Stimulated activated CD8-positive, alpha-beta memory T cell treated with anti-CD3 and anti-CD28 coated beads, Interleukin-15, amount 100 ng/mL, for 24 hours (primary cell): ENCODE data around the gene IRF7.

Source experiments
- DNase-seq: peaks from one replicate; pipeline ENCODE4 v3.0.0-alpha.2; 2020; ENCODE audit warnings: low read depth

IRF7 gene

DNA sequence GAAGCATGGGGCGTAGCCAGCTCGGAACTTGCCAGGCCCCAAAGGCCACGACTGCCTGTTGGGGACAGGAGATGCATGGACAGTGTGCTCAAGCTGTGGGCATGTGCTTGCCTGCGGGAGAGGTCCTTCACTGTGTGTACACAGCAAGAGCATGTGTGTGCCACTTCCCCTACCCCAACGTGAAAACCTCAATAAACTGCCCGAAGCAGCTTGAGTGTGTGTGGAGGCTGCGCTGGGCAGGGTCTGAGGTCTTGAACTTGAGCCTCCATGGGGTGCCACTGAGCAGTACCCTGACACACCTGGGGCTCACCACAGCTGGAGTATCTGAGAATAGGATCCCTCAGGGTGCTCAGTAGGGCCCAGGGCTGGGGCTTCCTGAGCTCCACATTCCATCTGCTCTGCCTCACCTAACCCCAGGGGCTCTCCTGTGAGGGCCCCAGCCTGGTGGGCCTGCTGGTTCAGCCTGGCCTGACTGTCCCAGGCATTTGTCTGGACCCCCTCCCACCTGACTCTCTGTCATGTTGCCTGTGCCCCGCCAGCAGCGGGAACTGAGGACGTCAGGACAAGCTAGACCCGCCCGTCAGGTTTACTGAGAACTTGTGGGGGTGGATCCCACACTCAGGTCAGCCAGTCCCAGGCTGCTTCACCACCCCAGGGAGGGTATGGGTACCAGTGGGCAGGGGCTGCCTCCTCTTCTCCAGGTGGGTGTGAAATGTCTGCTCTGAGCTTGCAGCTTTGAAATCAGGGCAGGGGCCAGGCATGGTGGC lies 51.8 kb downstream of the IRF7 start:
- DNase-seq, result no peak

DNA sequence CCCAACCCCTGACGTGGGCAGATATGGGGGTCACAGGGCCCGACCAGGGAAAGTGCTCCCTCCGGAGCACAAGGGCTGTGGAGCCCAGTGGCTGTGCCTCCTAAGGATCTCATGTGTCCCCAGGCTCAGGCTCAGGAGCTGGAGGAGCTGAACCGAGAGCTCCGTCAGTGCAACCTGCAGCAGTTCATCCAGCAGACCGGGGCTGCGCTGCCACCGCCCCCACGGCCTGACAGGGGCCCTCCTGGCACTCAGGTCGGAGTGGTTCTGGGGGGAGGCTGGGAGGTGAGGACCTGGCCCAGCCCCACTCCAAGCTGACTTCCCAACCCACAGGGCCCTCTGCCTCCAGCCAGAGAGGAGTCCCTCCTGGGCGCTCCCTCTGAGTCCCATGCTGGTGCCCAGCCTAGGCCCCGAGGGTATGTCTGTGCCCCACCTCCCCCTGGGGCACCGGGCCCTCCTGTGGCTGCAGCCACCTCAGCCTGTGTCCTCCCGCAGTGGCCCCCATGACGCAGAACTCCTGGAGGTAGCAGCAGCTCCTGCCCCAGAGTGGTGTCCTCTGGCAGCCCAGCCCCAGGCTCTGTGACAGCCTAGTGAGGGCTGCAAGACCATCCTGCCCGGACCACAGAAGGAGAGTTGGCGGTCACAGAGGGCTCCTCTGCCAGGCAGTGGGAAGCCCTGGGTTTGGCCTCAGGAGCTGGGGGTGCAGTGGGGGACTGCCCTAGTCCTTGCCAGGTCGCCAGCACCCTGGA lies 52.5 kb downstream of the IRF7 start:
- no peak for DNase-seq
